Heart right ventricle (tissue), 16 donors: ENCODE data around the gene PPP1R1C. TPM values are rescaled to one million over a fixed set of nuclear protein-coding genes. Genes with fewer than 3 reads are reported as not detected.

Source experiments
- ATAC-seq, 8 donors: fragments of 200-7000 bp; cut with Tn5 transposase; one replicate each; pipeline ENCODE4 v1.9.1; 2020; ENCODE audit warnings: mild to moderate bottlenecking in 8 of 8, moderate library complexity in 8 of 8, moderate number of reproducible peaks in 1 of 8
- DNase-seq, 2 donors: peaks; one replicate each; pipeline ENCODE4 v3.0.0-alpha.2; 2020
- H3K27ac ChIP-seq, 10 donors: fragments of 200-600 bp; sonication (generic) in 2 of 10; one replicate each; pipeline versions ENCODE4 v1.5.0 to v1.8.0; 2020 to 2022; ENCODE audit warnings: mild to moderate bottlenecking in 3 of 10
- H3K27me3 ChIP-seq, 7 donors: fragments of 200-600 bp; one replicate each; pipeline ENCODE4 v1.8.0; 2021 to 2022; ENCODE audit warnings: mild to moderate bottlenecking in 2 of 7
- H3K36me3 ChIP-seq, 9 donors: fragments of 200-600 bp; sonication (generic) in 1 of 9; one replicate each; pipeline versions ENCODE4 v1.5.0 to v1.8.0; 2020 to 2022; ENCODE audit warnings: mild to moderate bottlenecking in 2 of 9
- H3K4me1 ChIP-seq, 9 donors: fragments of 200-600 bp; sonication (generic) in 1 of 9; one replicate each; pipeline versions ENCODE4 v1.5.0 to v1.8.0; 2020 to 2022; ENCODE audit warnings: mild to moderate bottlenecking in 4 of 9
- H3K4me3 ChIP-seq, 10 donors: fragments of 200-600 bp; sonication (generic) in 2 of 10; one replicate each; pipeline versions ENCODE4 v1.5.0 to v1.8.0; 2020 to 2022; ENCODE audit warnings: mild to moderate bottlenecking in 7 of 10, moderate library complexity in 2 of 10
- H3K9me3 ChIP-seq, 11 donors: fragments of 200-600 bp in 10 of 11; sonication (generic) in 2 of 11; one replicate each; pipeline versions ENCODE4 v1.5.0 to v1.8.0; 2013 to 2022; ENCODE audit warnings: mild to moderate bottlenecking in 2 of 11, control low read depth in 1 of 11, moderate library complexity in 1 of 11
- WGBS, 2 donors: extraction: QIAGEN DNeasy Blood & Tissue Kit; methylation state at CpG; one replicate each; pipeline ENCODE4 v1.1.7; 2013; ENCODE audit warnings: inconsistent platforms in 1 of 2; 5-methylcytosine and 5-hydroxymethylcytosine counted together
- intact Hi-C, 10 donors: fragments of 100-400 bp; cut with DNase I; formaldehyde crosslinking; loops; one replicate each; pipeline versions ENCODE4 v1.11.1 to v1.14.2; 2022
- polyA plus RNA-seq, 2 donors: library from polyadenylated mRNA; stranded (reverse); fragments of 200-250 nt; gene quantifications; one replicate each; pipeline ENCODE4 v1.2.3, GENCODE V29; 2013
- total RNA-seq, 10 donors: library from RNA; stranded (reverse); fragmentation: NEBNext Ultra II Directional in 3 of 10; extraction: Animal tissue kit (Norgen Biotek cat#: 25700) in 3 of 10; gene quantifications; one replicate each; pipeline versions ENCODE4 v1.2.1 to v1.2.4, GENCODE V29; 2021 to 2023
- TF ChIP-seq, protein P1 (sequence below), 9 donors: fragments of 200-600 bp; sonication (generic) in 2 of 9; IDR thresholded peaks; one replicate each; pipeline versions ENCODE4 v1.5.0 to v1.8.0; 2021 to 2022; ENCODE audit warnings: antibody characterized with exemption in 9 of 9, mild to moderate bottlenecking in 5 of 9, moderate library complexity in 1 of 9
- donor health status: Arrhythmogenic right ventricular cardiomyopathy.
- donor health status: ischemic (EF 13 %, LVEDD 7.1; RV severe dilation, severe dysfunction).
- donor health status: healthy with polysubstance abuse.
- donor health status: DM: no; HTN: yes; CAD: no.
- donor health status: DM: no; HTN: no; CAD: no.
- donor health status: ischemic (EF 25% LVEDD 6.9; RV normal size, moderate dysfunction).
- donor health status: ischemic (EF 25% LVEDD 5.7; RV mildly dilated, moderate dysfunction).
- donor health status: healthy.
- donor health status: DM: yes; HTN: yes; CAD: no.
- donor health status: Ischemic cardiomyopathy.
- donor health status: ischemic (EF 35%, LVEDD 5.7; RV mildly dilated, moderate dysfunction).
- donor health status: nonischemic (EF 11% LVEDD 7.7; RV severe dilation, severe dysfunction).
- donor health status: DM: yes; HTN: yes; CAD: no.
- donor health status: PGD.
- donor health status: ischemic (EF 29% LVEDD 5.4; RV normal size, mild dysfunction).
- donor health status: nonischemic (EF 23%, LVEDD 6.1; RV moderate dilation, normal function).

The PPP1R1C gene
- total and polyA plus RNA-seq, 12 donors: 4.9 to 45.5 (median 31.0) TPM

DNA sequence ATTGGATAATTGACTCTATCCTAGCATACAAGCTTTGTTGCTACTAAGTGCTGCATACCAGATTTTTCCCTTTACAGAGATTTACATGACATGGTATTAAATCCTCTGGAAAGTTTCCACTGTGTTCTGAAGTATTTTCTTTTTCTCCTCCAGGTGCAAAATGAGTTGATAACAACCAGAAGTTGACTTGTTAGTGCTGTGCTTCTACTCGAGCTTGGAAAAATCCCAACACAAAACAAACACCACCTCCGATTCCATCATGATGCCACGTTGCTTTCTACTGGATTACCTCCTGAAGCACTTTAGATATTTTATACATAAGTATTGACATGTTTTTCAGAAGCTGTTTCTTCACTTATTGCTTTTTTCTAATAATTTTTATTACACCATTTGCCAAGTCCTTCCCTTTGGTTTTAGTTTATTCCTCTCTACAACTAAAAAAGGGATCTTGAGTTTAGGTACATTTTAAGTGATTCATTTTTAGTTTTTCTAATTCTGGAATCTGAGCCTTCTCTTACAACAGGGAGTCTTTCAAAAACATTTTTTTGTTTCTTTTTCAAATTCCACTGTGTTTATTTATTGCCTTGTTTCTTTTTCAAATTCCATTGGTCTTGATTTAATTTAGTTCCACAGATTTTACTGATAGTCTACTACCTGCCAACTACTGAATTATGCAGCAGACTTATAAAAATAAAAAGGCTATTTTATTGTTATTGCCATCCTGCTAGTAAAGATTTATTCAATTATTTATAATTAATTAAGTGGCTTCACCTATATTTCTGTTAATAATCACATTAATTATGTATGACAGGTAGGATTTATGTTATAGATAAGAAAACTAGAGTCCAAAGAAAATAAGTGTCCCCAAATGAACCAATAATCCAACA, 143.4 kb downstream of the PPP1R1C start:
- ATAC-seq (no peak), DNase-seq (no peak)
- 53 to 66% methylated on average over 3 of the region's 3 CpGs for WGBS, 2 donors
- Histone ChIP-seq H3K4me1 (peaks cover 0 to 6% (median 0%) of the 10 kb centered on the region in 9 donors), H3K27ac (no peak overlapping the region), H3K27me3 (no peaks in the 10 kb centered on the region), H3K4me3 (no peak overlapping the region), H3K36me3 (no peaks in the 10 kb centered on the region), H3K9me3 (peaks cover 0 to 8% (median 0%) of the 10 kb centered on the region in 11 donors)
- intact Hi-C loops: no loop called here
- TF ChIP-seq, protein P1, sequence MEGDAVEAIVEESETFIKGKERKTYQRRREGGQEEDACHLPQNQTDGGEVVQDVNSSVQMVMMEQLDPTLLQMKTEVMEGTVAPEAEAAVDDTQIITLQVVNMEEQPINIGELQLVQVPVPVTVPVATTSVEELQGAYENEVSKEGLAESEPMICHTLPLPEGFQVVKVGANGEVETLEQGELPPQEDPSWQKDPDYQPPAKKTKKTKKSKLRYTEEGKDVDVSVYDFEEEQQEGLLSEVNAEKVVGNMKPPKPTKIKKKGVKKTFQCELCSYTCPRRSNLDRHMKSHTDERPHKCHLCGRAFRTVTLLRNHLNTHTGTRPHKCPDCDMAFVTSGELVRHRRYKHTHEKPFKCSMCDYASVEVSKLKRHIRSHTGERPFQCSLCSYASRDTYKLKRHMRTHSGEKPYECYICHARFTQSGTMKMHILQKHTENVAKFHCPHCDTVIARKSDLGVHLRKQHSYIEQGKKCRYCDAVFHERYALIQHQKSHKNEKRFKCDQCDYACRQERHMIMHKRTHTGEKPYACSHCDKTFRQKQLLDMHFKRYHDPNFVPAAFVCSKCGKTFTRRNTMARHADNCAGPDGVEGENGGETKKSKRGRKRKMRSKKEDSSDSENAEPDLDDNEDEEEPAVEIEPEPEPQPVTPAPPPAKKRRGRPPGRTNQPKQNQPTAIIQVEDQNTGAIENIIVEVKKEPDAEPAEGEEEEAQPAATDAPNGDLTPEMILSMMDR (IDR thresholded peaks at IDR 0.05): no peak

GRCh38 chr2:182132605-182133004, 147.0 kb downstream of the PPP1R1C start:
- Histone ChIP-seq H3K36me3 (no peaks in the 10 kb centered on the region), H3K9me3 (no peaks in the 10 kb centered on the region), H3K4me1 (peaks cover 0 to 5% (median 0%) of the 10 kb centered on the region in 9 donors), H3K4me3 (no peak overlapping the region), H3K27ac (no peak overlapping the region), H3K27me3 (no peaks in the 10 kb centered on the region)
- ATAC-seq (no peak), DNase-seq (no peak)
- TF ChIP-seq, protein P1 (IDR thresholded peaks at IDR 0.05): peak in 4 of 9 donors; percentile 10 to 25 (median 17)
- intact Hi-C loops: loop anchor here in 1 of 10 donors (5.0 kb wide), 1 partner anchor 1785 kb away; no protein-coding TSS in a partner anchor

DNA sequence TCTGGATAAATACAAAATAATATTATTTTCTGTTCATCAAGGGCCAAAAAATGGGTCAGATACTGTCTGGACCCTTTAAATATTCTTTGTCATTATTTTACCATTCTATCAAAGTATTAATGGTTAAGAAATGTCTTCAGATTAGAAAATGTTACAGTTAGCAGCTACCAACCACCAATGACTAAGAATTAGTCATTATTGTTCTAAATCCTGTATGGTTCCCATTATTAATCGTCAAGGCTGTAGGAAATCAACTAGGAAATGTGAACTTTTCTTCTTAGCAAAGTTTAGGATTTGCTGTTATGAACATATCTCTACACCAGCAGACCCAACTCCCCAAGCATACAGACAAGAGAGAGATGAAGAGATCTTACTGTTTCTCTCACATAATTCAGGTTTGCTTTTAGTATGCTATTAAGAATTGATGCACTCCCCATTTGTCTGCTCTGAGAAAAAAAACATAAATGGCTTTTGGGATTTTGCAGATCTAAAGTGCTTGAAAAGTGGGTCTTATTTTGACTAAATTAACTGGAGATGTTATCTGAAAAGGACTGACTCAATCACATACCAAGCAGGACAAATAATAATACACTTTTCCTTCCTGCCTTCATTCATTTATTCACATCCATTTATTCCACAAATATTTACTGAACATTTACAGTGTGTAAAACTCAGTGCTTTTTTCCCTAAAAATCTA, 147.7 kb downstream of the PPP1R1C start:
- intact Hi-C loops: loop anchor here in 1 of 10 donors (5.0 kb wide), 1 partner anchor 1786 kb away; no protein-coding TSS in a partner anchor
- DNase-seq (no peak), ATAC-seq (no peak)
- H3K36me3 ChIP-seq: no peaks in the 10 kb centered on the region
- no peak overlapping the region for H3K27ac ChIP-seq
- H3K4me3 ChIP-seq: no peak overlapping the region
- 66 to 67% methylated on average over 1 of the region's 1 CpG for WGBS, 2 donors
- H3K4me1 ChIP-seq: peaks cover 0 to 5% (median 0%) of the 10 kb centered on the region in 9 donors
- TF ChIP-seq, protein P1 (IDR thresholded peaks at IDR 0.05): no peak
- H3K27me3 ChIP-seq: no peaks in the 10 kb centered on the region
- no peaks in the 10 kb centered on the region for H3K9me3 ChIP-seq

- ATAC-seq: peak in 2 of 8 donors; percentile 30 to 51
- Histone ChIP-seq H3K36me3 (no peaks in the 10 kb centered on the region), H3K4me3 (no peak overlapping the region), H3K4me1 (peaks cover 0 to 5% (median 0%) of the 10 kb centered on the region in 9 donors), H3K9me3 (no peaks in the 10 kb centered on the region), H3K27ac (no peak overlapping the region), H3K27me3 (no peaks in the 10 kb centered on the region)
- TF ChIP-seq, protein P1 (IDR thresholded peaks at IDR 0.05): no peak
- intact Hi-C loops: loop anchor here in 1 of 10 donors (5.0 kb wide), 1 partner anchor 1787 kb away; no protein-coding TSS in a partner anchor
- WGBS, 2 donors: 25 to 41% methylated on average over 1 of the region's 1 CpG
- DNase-seq: no peak
Measured at GRCh38 chr2:182134201-182134600, 148.5 kb downstream of the PPP1R1C start.
